Measurements from ENCODE around the gene CPNE4. TPM values are rescaled to one million over a fixed set of nuclear protein-coding genes. Genes with fewer than 3 reads are reported as not detected.

CPNE4 gene
- total RNA-seq, 1 donor from 2014 or later, result not detected

DNA sequence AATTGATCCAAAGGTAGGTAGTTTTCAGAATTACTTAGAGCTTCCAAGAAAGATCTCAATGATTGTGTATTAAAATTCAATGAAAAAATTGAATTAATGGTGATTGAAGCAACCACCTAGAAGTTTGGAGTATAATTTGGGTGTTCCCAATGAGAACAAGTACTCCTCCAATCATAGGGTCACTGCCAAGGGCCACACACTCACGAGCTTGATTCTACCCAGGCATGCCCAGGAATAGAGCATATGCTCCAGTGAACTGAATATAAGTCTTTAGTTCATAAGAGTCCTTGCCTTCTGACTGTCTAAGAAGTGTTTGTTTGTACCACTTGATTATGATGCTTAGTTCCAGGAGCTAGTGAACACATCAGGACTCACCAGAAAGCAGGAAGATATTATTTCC, 133.9 kb downstream of the CPNE4 start:
- Mint-ChIP-seq H3K4me3 (ENCODE audit: unreplicated experiment) (no peak overlapping the region), H3K4me1 (ENCODE audit: unreplicated experiment) (peaks cover 2% of the 10 kb centered on the region), H3K9me3 (ENCODE audit: unreplicated experiment) (no peaks in the 10 kb centered on the region), H3K27ac (ENCODE audit: unreplicated experiment) (no peak overlapping the region), H3K27me3 (ENCODE audit: unreplicated experiment) (no peaks in the 10 kb centered on the region), H3K36me3 (ENCODE audit: unreplicated experiment) (no peaks in the 10 kb centered on the region)
- no peak for DNase-seq (ENCODE audit: extremely low spot score, unreplicated experiment)
- TF ChIP-seq CTCF (IDR thresholded peaks at IDR 0.05), result no peak

GRCh38 chr3:131899021-131899420, 135.8 kb downstream of the CPNE4 start:
- DNase-seq (ENCODE audit: extremely low spot score, unreplicated experiment), result no peak
- Mint-ChIP-seq H3K27ac (ENCODE audit: unreplicated experiment) (no peak overlapping the region), H3K36me3 (ENCODE audit: unreplicated experiment) (no peaks in the 10 kb centered on the region), H3K9me3 (ENCODE audit: unreplicated experiment) (no peaks in the 10 kb centered on the region), H3K27me3 (ENCODE audit: unreplicated experiment) (peaks cover 3% of the 10 kb centered on the region), H3K4me1 (ENCODE audit: unreplicated experiment) (peaks cover 2% of the 10 kb centered on the region), H3K4me3 (ENCODE audit: unreplicated experiment) (no peak overlapping the region)
- TF ChIP-seq CTCF (IDR thresholded peaks at IDR 0.05), result no peak

GRCh38 chr3:131898346-131898745, 136.5 kb downstream of the CPNE4 start:
- Mint-ChIP-seq H3K36me3 (ENCODE audit: unreplicated experiment) (no peaks in the 10 kb centered on the region), H3K27ac (ENCODE audit: unreplicated experiment) (no peak overlapping the region), H3K9me3 (ENCODE audit: unreplicated experiment) (no peaks in the 10 kb centered on the region), H3K27me3 (ENCODE audit: unreplicated experiment) (peaks cover 3% of the 10 kb centered on the region), H3K4me1 (ENCODE audit: unreplicated experiment) (no peaks in the 10 kb centered on the region), H3K4me3 (ENCODE audit: unreplicated experiment) (no peak overlapping the region)
- no peak for TF ChIP-seq CTCF (IDR thresholded peaks at IDR 0.05)
- no peak for DNase-seq (ENCODE audit: extremely low spot score, unreplicated experiment)

GRCh38 chr3:131896285-131896684, 138.5 kb downstream of the CPNE4 start:
- no peaks in the 10 kb centered on the region for H3K4me1 Mint-ChIP-seq (ENCODE audit: unreplicated experiment)
- DNase-seq (ENCODE audit: extremely low spot score, unreplicated experiment), result no peak
- H3K27me3 Mint-ChIP-seq (ENCODE audit: unreplicated experiment), result peaks cover 3% of the 10 kb centered on the region
- TF ChIP-seq CTCF (IDR thresholded peaks at IDR 0.05), result no peak
- H3K27ac Mint-ChIP-seq (ENCODE audit: unreplicated experiment), result no peak overlapping the region
- H3K36me3 Mint-ChIP-seq (ENCODE audit: unreplicated experiment), result no peaks in the 10 kb centered on the region
- no peaks in the 10 kb centered on the region for H3K9me3 Mint-ChIP-seq (ENCODE audit: unreplicated experiment)
- no peak overlapping the region for H3K4me3 Mint-ChIP-seq (ENCODE audit: unreplicated experiment)

- H3K27me3 Mint-ChIP-seq (ENCODE audit: unreplicated experiment), result peaks cover 3% of the 10 kb centered on the region
- TF ChIP-seq CTCF (IDR thresholded peaks at IDR 0.05), result no peak
- no peaks in the 10 kb centered on the region for H3K9me3 Mint-ChIP-seq (ENCODE audit: unreplicated experiment)
- no peak for DNase-seq (ENCODE audit: extremely low spot score, unreplicated experiment)
- H3K4me1 Mint-ChIP-seq (ENCODE audit: unreplicated experiment), result no peaks in the 10 kb centered on the region
- H3K36me3 Mint-ChIP-seq (ENCODE audit: unreplicated experiment), result no peaks in the 10 kb centered on the region
- H3K4me3 Mint-ChIP-seq (ENCODE audit: unreplicated experiment), result no peak overlapping the region
- no peak overlapping the region for H3K27ac Mint-ChIP-seq (ENCODE audit: unreplicated experiment)
Measured at GRCh38 chr3:131895766-131896165, 139.0 kb downstream of the CPNE4 start.

Measured in osteocyte (in vitro differentiated cells).